ENCODE data around the gene KLHDC7B.

DNA sequence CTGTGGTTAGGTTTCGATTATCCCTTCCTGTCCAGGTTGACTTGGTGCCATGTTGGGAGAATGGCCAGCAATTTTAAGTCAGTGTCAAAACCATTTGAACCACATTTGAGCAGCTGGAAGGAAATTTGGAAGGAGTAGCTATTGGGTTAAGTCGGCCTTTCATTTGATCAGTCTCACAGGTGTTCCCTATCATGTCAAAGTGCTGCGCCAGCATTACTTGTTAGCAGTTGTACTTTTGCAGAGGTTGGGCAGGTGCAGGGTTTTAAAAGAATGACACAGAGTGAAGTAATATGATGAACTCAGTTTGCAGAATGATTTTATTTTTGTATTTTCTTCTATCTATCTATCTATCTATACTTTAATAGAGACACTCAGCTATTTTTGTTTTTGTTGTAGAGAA lies 9.5 kb upstream of the KLHDC7B start:
- TF ChIP-seq SIN3A (IDR thresholded peaks at IDR 0.05; ENCODE audit: borderline replicate concordance, insufficient read depth, low read depth, low read length) (no peak), POLR2AphosphoS5 (IDR thresholded peaks at IDR 0.05; ENCODE audit: low read depth, low read length) (no peak)
- TF ChIP-seq, protein P1, sequence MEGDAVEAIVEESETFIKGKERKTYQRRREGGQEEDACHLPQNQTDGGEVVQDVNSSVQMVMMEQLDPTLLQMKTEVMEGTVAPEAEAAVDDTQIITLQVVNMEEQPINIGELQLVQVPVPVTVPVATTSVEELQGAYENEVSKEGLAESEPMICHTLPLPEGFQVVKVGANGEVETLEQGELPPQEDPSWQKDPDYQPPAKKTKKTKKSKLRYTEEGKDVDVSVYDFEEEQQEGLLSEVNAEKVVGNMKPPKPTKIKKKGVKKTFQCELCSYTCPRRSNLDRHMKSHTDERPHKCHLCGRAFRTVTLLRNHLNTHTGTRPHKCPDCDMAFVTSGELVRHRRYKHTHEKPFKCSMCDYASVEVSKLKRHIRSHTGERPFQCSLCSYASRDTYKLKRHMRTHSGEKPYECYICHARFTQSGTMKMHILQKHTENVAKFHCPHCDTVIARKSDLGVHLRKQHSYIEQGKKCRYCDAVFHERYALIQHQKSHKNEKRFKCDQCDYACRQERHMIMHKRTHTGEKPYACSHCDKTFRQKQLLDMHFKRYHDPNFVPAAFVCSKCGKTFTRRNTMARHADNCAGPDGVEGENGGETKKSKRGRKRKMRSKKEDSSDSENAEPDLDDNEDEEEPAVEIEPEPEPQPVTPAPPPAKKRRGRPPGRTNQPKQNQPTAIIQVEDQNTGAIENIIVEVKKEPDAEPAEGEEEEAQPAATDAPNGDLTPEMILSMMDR (IDR thresholded peaks at IDR 0.05): no peak

Measured in Panc1 (cell line).